H9 (cell line): ENCODE results near the gene ITGB2. TPM values are rescaled to one million over a fixed set of nuclear protein-coding genes. Genes with fewer than 3 reads are reported as not detected.
A peak's percentile ranks its signal among the peaks of the same experiment; 100 is the strongest.

Experiments used
- DNase-seq: peaks from one replicate; pipeline ENCODE4 v3.0.0-alpha.2; 2017
- H2AFZ ChIP-seq: one replicate; pipeline ENCODE4 v1.6.1; 2013; ENCODE audit warnings: mild to moderate bottlenecking, low read length, control low read depth, moderate library complexity
- H2AK5ac ChIP-seq: 2 replicates; pipeline ENCODE4 v1.6.1; 2013; ENCODE audit warnings: low read length, control low read depth, mixed read lengths; ENCODE audit not compliant: insufficient read length
- H2BK120ac ChIP-seq: one replicate; pipeline ENCODE4 v1.6.1; 2013; ENCODE audit warnings: low read depth, mild to moderate bottlenecking, low read length, control low read depth, inconsistent platforms; ENCODE audit not compliant: poor library complexity, severe bottlenecking
- H2BK12ac ChIP-seq: 2 replicates; pipeline ENCODE4 v1.6.1; 2013; ENCODE audit warnings: low read length, control low read depth, mixed read lengths, low read depth; ENCODE audit not compliant: insufficient read length
- H2BK15ac ChIP-seq: 2 replicates; pipeline ENCODE4 v1.6.1; 2013; ENCODE audit warnings: low read depth, low read length, control low read depth
- H2BK20ac ChIP-seq: one replicate; pipeline ENCODE4 v1.6.1; 2013; ENCODE audit warnings: low read depth, mild to moderate bottlenecking, low read length, control low read depth, inconsistent platforms; ENCODE audit not compliant: poor library complexity, severe bottlenecking
- H2BK5ac ChIP-seq: 2 replicates; pipeline ENCODE4 v1.6.1; 2013; ENCODE audit warnings: low read length, control low read depth, mixed read lengths; ENCODE audit not compliant: insufficient read length
- H3K14ac ChIP-seq: 2 replicates; pipeline ENCODE4 v1.6.1; 2013; ENCODE audit warnings: low read length, control low read depth; ENCODE audit not compliant: insufficient read depth
- H3K18ac ChIP-seq: 2 replicates; pipeline ENCODE4 v1.6.1; 2013; ENCODE audit warnings: low read depth, mild to moderate bottlenecking, mixed read lengths, low read length, control low read depth; ENCODE audit not compliant: insufficient read length
- H3K23ac ChIP-seq: 2 replicates; pipeline ENCODE4 v1.6.1; 2013; ENCODE audit warnings: low read length, control low read depth, mixed read lengths, low read depth; ENCODE audit not compliant: insufficient read length
- H3K23me2 ChIP-seq: 2 replicates; pipeline ENCODE4 v1.6.1; 2013; ENCODE audit warnings: low read depth, mild to moderate bottlenecking, mixed read lengths, low read length, control low read depth; ENCODE audit not compliant: insufficient read length, poor library complexity, severe bottlenecking
- H3K27ac ChIP-seq: 2 replicates; pipeline ENCODE4 v1.5.1; 2013; ENCODE audit warnings: low read length, control low read depth, mixed read lengths, low read depth; ENCODE audit not compliant: insufficient read length
- H3K27me3 ChIP-seq: 2 replicates; pipeline ENCODE4 v1.6.1; 2013; ENCODE audit warnings: low read length, control low read depth, inconsistent platforms; ENCODE audit not compliant: insufficient read depth
- H3K4ac ChIP-seq: 2 replicates; pipeline ENCODE4 v1.6.1; 2013; ENCODE audit warnings: low read depth, mild to moderate bottlenecking, control low read depth, inconsistent platforms, low read length, moderate library complexity
- H3K4me1 ChIP-seq: 2 replicates; pipeline ENCODE4 v1.6.1; 2013; ENCODE audit warnings: low read length, control low read depth, inconsistent platforms; ENCODE audit not compliant: insufficient read depth
- H3K4me2 ChIP-seq: 2 replicates; pipeline ENCODE4 v1.6.1; 2013; ENCODE audit warnings: low read length, control low read depth, mixed read lengths; ENCODE audit not compliant: insufficient read length, insufficient read depth
- H3K56ac ChIP-seq: 2 replicates; pipeline ENCODE4 v1.6.1; 2013; ENCODE audit warnings: low read depth, mild to moderate bottlenecking, mixed read lengths, low read length, control low read depth; ENCODE audit not compliant: insufficient read length
- H3K79me1 ChIP-seq: 2 replicates; pipeline ENCODE4 v1.6.1; 2013; ENCODE audit warnings: low read depth, mild to moderate bottlenecking, moderate library complexity, low read length, control low read depth, inconsistent platforms; ENCODE audit not compliant: insufficient read depth, poor library complexity, severe bottlenecking
- H3K79me2 ChIP-seq: 2 replicates; pipeline ENCODE4 v1.6.1; 2013; ENCODE audit warnings: low read length, control low read depth, inconsistent platforms; ENCODE audit not compliant: insufficient read depth
- H3K9ac ChIP-seq: 2 replicates; pipeline ENCODE4 v1.6.1; 2013; ENCODE audit warnings: low read length, control low read depth, mixed read lengths; ENCODE audit not compliant: insufficient read length; ENCODE audit errors: extremely low read depth
- H3K9me3 ChIP-seq: one replicate; pipeline ENCODE4 v1.6.1; 2013; ENCODE audit warnings: low read depth, low read length, inconsistent platforms; ENCODE audit not compliant: control insufficient read depth
- H3T11ph ChIP-seq: one replicate; pipeline ENCODE4 v1.6.1; 2013; ENCODE audit warnings: mild to moderate bottlenecking, low read length, control low read depth, inconsistent platforms
- H4K20me1 ChIP-seq: one replicate; pipeline ENCODE4 v1.6.1; 2013; ENCODE audit not compliant: control insufficient read depth, insufficient read length, insufficient read depth
- H4K5ac ChIP-seq: 2 replicates; pipeline ENCODE4 v1.6.1; 2013; ENCODE audit warnings: low read depth, mild to moderate bottlenecking, mixed read lengths, low read length, control low read depth; ENCODE audit not compliant: insufficient read length
- H4K8ac ChIP-seq: replicated peaks from 2 replicates; pipeline ENCODE4 v1.6.1; 2013; ENCODE audit warnings: low read length, control low read depth, mixed read lengths, low read depth; ENCODE audit not compliant: insufficient read length
- H4K91ac ChIP-seq: 2 replicates; pipeline ENCODE4 v1.6.1; 2013; ENCODE audit warnings: low read depth, mild to moderate bottlenecking, moderate library complexity, mixed read lengths, low read length, control low read depth; ENCODE audit not compliant: insufficient read length
- H3K27ac Mint-ChIP-seq, 3 experiments: 2 replicates in 2 of 3; 3 replicates in 1 of 3; pipeline ENCODE4 v1.8.0; 2020 to 2021; ENCODE audit warnings: mixed read lengths in 3 of 3, mild to moderate bottlenecking in 1 of 3, moderate library complexity in 1 of 3
- H3K27me3 Mint-ChIP-seq: 2 replicates; pipeline ENCODE4 v1.8.0; 2021; ENCODE audit warnings: low read depth, mild to moderate bottlenecking, moderate library complexity, mixed read lengths
- H3K36me3 Mint-ChIP-seq, 3 experiments: 2 replicates in 2 of 3; 3 replicates in 1 of 3; pipeline ENCODE4 v1.8.0; 2020 to 2021; ENCODE audit warnings: low read depth in 3 of 3, mixed read lengths in 3 of 3; ENCODE audit not compliant: insufficient read depth in 1 of 3
- H3K4me1 Mint-ChIP-seq, 2 experiments: 2 replicates each; pipeline ENCODE4 v1.8.0; 2020; ENCODE audit warnings: mixed read lengths in 2 of 2
- H3K4me3 Mint-ChIP-seq, 2 experiments: 2 replicates in 1 of 2; 3 replicates in 1 of 2; pipeline ENCODE4 v1.8.0; 2020 to 2021; ENCODE audit warnings: mild to moderate bottlenecking in 2 of 2, mixed read lengths in 2 of 2, moderate library complexity in 1 of 2
- H3K9me3 Mint-ChIP-seq, 2 experiments: 2 replicates in 1 of 2; 3 replicates in 1 of 2; pipeline ENCODE4 v1.8.0; 2020; ENCODE audit warnings: mild to moderate bottlenecking in 2 of 2, mixed read lengths in 2 of 2, moderate library complexity in 1 of 2
- WGBS: extraction: QIAGEN DNeasy Blood & Tissue Kit; methylation state at CpG from one replicate; pipeline ENCODE4 v1.1.7; 2013; ENCODE audit warnings: missing lambda C conversion rate, low lambda C conversion rate, mixed read lengths; ENCODE audit not compliant: insufficient read length; ENCODE audit errors: extremely low coverage; 5-methylcytosine and 5-hydroxymethylcytosine counted together
- total RNA-seq: library from RNA; stranded (reverse); gene quantifications from 2 replicates; pipeline ENCODE4 v1.2.1, GENCODE V29; 2021
- TF ChIP-seq, protein P1 (sequence below): fragments of 200-600 bp; sonication (generic); conservative IDR thresholded peaks from 3 replicates; pipeline ENCODE4 v1.8.0; 2021; ENCODE audit warnings: antibody characterized with exemption, mild to moderate bottlenecking

ITGB2 gene
- total RNA-seq, 1 experiment from 2014 or later: 1.1 TPM

DNA sequence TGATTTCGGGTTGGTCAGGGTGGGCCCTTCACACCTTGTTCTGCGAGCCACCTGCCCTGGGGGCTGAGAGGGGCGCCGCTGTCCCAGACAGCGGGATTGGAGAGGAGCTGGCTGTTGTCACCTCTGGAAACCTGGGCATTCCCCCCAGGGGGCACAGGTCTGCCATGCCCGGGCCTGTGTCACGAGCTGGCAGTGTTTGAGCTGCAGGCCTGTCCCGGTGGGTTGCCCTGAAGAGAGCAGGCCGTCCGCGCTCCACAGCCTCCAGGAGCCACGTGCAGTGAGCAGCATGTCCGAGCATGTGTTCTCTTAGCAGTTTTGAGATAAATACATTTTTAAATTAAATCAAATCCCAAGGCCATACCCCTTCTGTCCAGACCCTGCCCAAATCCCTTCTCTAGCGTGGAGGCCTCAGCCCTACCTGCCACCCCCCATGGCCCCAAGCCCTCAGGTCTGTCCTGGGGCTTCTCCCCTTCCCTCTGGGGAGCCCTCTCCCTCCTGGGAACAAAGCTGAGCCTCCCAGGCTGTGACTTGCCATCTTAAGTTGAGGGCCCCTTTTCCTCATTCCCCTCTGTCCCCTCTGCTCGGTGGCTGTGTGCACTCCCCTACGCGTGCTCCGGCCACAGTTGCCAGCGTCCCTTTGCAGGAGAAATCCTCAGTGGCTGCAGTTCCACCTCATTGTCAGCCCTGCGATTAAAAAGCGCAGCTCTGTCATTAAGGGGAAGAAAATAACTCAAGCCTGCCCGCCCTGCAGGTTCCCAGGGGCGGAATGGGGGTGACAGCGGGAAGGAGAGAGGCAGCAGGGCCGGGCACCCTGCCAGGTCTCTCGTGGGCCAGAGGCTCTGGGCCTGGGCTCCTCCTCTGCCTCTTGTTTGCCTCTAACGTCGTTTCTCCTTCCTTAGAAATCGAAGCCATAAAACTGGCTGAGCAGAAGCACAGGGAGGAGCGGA is 45.7 kb upstream of the ITGB2 start:
- Histone ChIP-seq H3K4me1 (no peaks in the 10 kb centered on the region), H3K4ac (no peak overlapping the region), H3T11ph (no peak overlapping the region), H3K9me3 (no peaks in the 10 kb centered on the region), H4K20me1 (no peaks in the 10 kb centered on the region), H2AK5ac (no peak overlapping the region), H2AFZ (no peak overlapping the region), H2BK5ac (no peak overlapping the region), H3K79me1 (peaks cover 6% of the 10 kb centered on the region), H3K4me2 (no peak overlapping the region), H4K5ac (no peak overlapping the region), H3K23me2 (no peaks in the 10 kb centered on the region), H2BK12ac (no peak overlapping the region), H3K9ac (no peak overlapping the region), H3K27ac (no peak overlapping the region), H4K91ac (no peak overlapping the region), H3K56ac (no peak overlapping the region), H2BK15ac (no peak overlapping the region), H2BK120ac (no peak overlapping the region), H3K23ac (no peak overlapping the region), H3K27me3 (no peaks in the 10 kb centered on the region), H3K79me2 (0 out of 2 replicates have a peak, but pooled peaks cover 2% of the 10 kb centered on the region), H3K14ac (no peak overlapping the region; the same call in 1 of the 2 replicates), H2BK20ac (no peak overlapping the region), H4K8ac (no peak overlapping the region), H3K18ac (no peak overlapping the region)
- Mint-ChIP-seq H3K9me3 (no peaks in the 10 kb centered on the region), H3K4me1 (peaks cover 12 to 22% of the 10 kb centered on the region in 2 experiments), H3K36me3 (peaks cover 20 to 50% (median 50%) of the 10 kb centered on the region in 3 experiments; a peak in 6 of 7 replicates), H3K27me3 (no peaks in the 10 kb centered on the region), H3K4me3 (peak overlapping the region in 1 of 2 experiments; percentile 27; a peak in 1 of 5 replicates), H3K27ac (peak overlapping the region; percentile 52 to 93 (median 75); a peak in 4 of 7 replicates)
- no CpG with 5 or more reads among the region's 30 CpGs for WGBS
- DNase-seq: no peak
- TF ChIP-seq, protein P1, sequence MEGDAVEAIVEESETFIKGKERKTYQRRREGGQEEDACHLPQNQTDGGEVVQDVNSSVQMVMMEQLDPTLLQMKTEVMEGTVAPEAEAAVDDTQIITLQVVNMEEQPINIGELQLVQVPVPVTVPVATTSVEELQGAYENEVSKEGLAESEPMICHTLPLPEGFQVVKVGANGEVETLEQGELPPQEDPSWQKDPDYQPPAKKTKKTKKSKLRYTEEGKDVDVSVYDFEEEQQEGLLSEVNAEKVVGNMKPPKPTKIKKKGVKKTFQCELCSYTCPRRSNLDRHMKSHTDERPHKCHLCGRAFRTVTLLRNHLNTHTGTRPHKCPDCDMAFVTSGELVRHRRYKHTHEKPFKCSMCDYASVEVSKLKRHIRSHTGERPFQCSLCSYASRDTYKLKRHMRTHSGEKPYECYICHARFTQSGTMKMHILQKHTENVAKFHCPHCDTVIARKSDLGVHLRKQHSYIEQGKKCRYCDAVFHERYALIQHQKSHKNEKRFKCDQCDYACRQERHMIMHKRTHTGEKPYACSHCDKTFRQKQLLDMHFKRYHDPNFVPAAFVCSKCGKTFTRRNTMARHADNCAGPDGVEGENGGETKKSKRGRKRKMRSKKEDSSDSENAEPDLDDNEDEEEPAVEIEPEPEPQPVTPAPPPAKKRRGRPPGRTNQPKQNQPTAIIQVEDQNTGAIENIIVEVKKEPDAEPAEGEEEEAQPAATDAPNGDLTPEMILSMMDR: no peak
